Endothelial cell of umbilical vein (primary cell): ENCODE measurements around the gene ACOT11.

ENCODE experiments used
- CTCF ChIP-seq, 2 donors: IDR thresholded peaks; 1 replicate in 1 of 2; 2 replicates in 1 of 2; pipeline ENCODE4 v1.5.1; 2011; ENCODE audit warnings: low read length in 2 of 2, mild to moderate bottlenecking in 2 of 2, moderate library complexity in 2 of 2, control low read depth in 1 of 2, inconsistent platforms in 1 of 2, low read depth in 1 of 2; ENCODE audit not compliant: insufficient read depth in 1 of 2; ENCODE audit errors: extremely low read depth in 1 of 2
- EZH2 ChIP-seq: IDR thresholded peaks from 2 replicates; pipeline ENCODE4 v1.6.1; 2012; ENCODE audit warnings: borderline replicate concordance, low read depth, mild to moderate bottlenecking, moderate library complexity, low read length, inconsistent platforms; ENCODE audit not compliant: severe bottlenecking
- JUN ChIP-seq: IDR thresholded peaks from 2 replicates; pipeline ENCODE4 v1.6.1; 2011; ENCODE audit warnings: borderline replicate concordance, low read depth; ENCODE audit not compliant: insufficient read length, insufficient read depth
- MAX ChIP-seq: IDR thresholded peaks from 2 replicates; pipeline ENCODE4 v1.6.1; 2011; ENCODE audit not compliant: insufficient read depth, insufficient read length
- MYC ChIP-seq: IDR thresholded peaks from one replicate; pipeline ENCODE4 v1.6.1; 2011; ENCODE audit warnings: mild to moderate bottlenecking, low read depth, low read length
- POLR2A ChIP-seq: IDR thresholded peaks from 2 replicates; pipeline ENCODE4 v1.6.1; 2012; ENCODE audit warnings: low read depth, mild to moderate bottlenecking, control low read depth, low read length
- POLR2AphosphoS5 ChIP-seq: IDR thresholded peaks from 2 replicates; pipeline ENCODE4 v1.6.1; 2012; ENCODE audit warnings: low read depth, mild to moderate bottlenecking, control low read depth, low read length, moderate library complexity; ENCODE audit not compliant: insufficient read depth

- no peak for TF ChIP-seq CTCF (IDR thresholded peaks at IDR 0.05; ENCODE audit: extremely low read depth in 1 of 2, insufficient read depth in 1 of 2, low read depth in 1 of 2, low read length in 2 of 2)
- TF ChIP-seq EZH2: no peak
- TF ChIP-seq POLR2A: no peak
- TF ChIP-seq POLR2AphosphoS5: no peak
- no peak for TF ChIP-seq JUN
- TF ChIP-seq MAX: no peak
- no peak for TF ChIP-seq MYC
Observed at GRCh38 chr1:54583307-54583686, 35.3 kb downstream of the ACOT11 start.
